SJCRH30 (cell line): ENCODE results near the gene GBA2. TPM values are rescaled to one million over a fixed set of nuclear protein-coding genes. Genes with fewer than 3 reads are reported as not detected.

Experiments used
- DNase-seq, 2 experiments: peaks; one replicate each; pipeline ENCODE4 v3.0.0-alpha.2; 2015 to 2020
- H3K27ac ChIP-seq: fragments of 250-450 bp; sonication (Bioruptor Pico); 2 replicates; pipeline ENCODE4 v1.5.1; 2020; ENCODE audit warnings: mild to moderate bottlenecking, moderate library complexity
- H3K27me3 ChIP-seq: fragments of 250-450 bp; sonication (Bioruptor Pico); 2 replicates; pipeline ENCODE4 v1.5.1; 2020; ENCODE audit warnings: mild to moderate bottlenecking, moderate library complexity
- H3K36me3 ChIP-seq: fragments of 250-450 bp; sonication (Bioruptor Pico); 2 replicates; pipeline ENCODE4 v1.5.1; 2020; ENCODE audit warnings: mild to moderate bottlenecking, moderate library complexity
- H3K4me1 ChIP-seq: fragments of 250-450 bp; sonication (Bioruptor Pico); 2 replicates; pipeline ENCODE4 v1.5.1; 2020; ENCODE audit warnings: mild to moderate bottlenecking, moderate library complexity
- H3K4me3 ChIP-seq: fragments of 250-450 bp; sonication (Bioruptor Pico); 2 replicates; pipeline ENCODE4 v1.5.1; 2020; ENCODE audit warnings: mild to moderate bottlenecking, moderate library complexity
- H3K9me3 ChIP-seq: fragments of 250-450 bp; sonication (Bioruptor Pico); replicated peaks from 2 replicates; pipeline ENCODE4 v1.5.1; 2020; ENCODE audit warnings: mild to moderate bottlenecking, moderate library complexity
- total RNA-seq: library from RNA; depleted of rRNA; stranded (reverse); fragments of >200 nt; shearing (Covaris generic); gene quantifications from 2 replicates; pipeline ENCODE4 v1.2.3, GENCODE V29; 2014; rRNA removed

The GBA2 gene
- total RNA-seq: 34.4 and 37.1 TPM in 2 replicates

DNA sequence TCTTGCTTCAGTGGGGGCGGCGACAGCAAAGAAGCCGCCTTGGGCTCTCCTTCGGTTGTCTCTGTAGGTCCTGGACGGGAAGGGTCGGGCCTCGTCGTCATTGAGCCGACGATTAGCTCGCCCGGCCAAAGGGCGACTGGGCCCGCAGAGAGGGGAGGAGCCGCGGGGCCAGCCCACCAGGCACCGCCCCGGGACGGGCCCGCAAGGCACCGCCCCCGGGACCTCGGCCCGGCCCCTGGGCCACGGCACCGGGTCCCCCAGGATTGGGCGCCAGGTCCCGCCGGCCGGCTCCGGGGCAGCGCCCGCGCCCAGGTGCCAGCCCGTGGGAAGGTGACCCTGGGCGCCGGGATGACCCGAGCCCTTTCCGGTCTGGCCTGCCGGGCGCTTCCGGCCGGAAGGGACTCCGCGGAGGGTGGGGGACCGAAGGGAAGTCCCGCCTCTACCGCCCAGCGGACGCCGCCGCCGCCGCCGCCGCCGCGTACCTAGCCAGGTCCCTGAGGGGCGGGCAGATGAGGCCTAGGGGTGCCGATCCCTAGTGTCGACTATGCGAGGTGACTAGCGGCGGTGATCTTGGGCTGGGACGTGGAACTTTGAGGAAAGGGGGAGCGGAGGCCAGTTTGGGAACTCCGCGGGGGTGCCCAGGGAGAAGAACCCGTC, at the start of gene GBA2, which contains the start of gene RGP1:
Gene GBA2 (minus strand): TSS at position 371 of the 657 bp plus-strand sequence. CDS start 524 bp downstream, outside the sequence.
Gene RGP1 (plus strand): TSS at position 430 of the 657 bp plus-strand sequence. CDS start 469 bp downstream, outside the sequence.
- DNase-seq: peak; percentile 74 to 75
- H3K27me3 ChIP-seq: no peaks in the 10 kb centered on the region
- H3K4me3 ChIP-seq: peak within 1 kb of the TSS; percentile 71
- H3K27ac ChIP-seq: peak within 1 kb of the TSS; percentile 29; the same call in 1 of the 2 replicates
- H3K36me3 ChIP-seq: peaks cover 17% of the 10 kb centered on the region
- peaks cover 11% of the 10 kb centered on the region; the same call in 1 of the 2 replicates for H3K4me1 ChIP-seq
- no peaks in the 10 kb centered on the region for H3K9me3 ChIP-seq

DNA sequence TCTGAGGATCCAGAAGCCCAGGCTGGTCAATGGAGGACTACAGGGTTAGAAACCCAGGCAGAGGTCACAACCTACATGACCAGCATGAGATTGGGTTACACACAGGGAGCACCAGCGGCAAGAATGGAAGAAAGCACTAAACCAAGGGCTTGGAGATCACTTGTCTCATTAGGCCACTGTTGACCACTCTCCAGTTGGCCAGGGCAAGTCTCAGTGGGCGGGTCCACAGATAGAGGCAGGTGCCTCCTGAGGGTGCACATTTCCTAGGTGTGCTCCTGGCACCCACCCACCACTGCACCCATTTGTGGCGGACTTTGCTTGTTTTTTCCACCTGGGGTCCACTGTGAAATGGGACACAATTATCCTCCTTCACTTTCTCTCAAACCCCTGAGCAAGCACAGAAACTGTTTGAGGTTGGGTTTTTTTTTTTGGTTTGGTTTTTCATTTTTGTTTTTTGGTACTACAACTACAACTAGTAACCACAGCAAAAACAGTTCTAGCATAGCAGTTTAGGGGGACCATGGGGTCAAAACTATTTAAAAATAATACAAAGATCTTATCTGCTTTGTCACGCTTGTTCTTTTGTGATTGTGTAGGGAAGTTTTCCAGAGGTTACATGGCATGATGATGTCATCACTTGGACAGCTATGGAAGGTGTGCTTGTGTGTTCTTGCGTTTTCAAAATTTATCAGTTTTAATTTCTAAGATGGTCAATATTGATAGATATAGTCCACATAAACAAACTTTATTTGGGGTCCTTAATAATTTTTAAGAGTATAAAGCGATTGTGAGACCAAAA, 48.5 kb upstream of the GBA2 start:
- no peaks in the 10 kb centered on the region for H3K9me3 ChIP-seq
- no peak for DNase-seq
- no peaks in the 10 kb centered on the region for H3K36me3 ChIP-seq
- no peak overlapping the region for H3K4me3 ChIP-seq
- no peak overlapping the region for H3K27ac ChIP-seq
- no peaks in the 10 kb centered on the region for H3K27me3 ChIP-seq
- peaks cover 10% of the 10 kb centered on the region; the same call in 1 of the 2 replicates for H3K4me1 ChIP-seq

DNA sequence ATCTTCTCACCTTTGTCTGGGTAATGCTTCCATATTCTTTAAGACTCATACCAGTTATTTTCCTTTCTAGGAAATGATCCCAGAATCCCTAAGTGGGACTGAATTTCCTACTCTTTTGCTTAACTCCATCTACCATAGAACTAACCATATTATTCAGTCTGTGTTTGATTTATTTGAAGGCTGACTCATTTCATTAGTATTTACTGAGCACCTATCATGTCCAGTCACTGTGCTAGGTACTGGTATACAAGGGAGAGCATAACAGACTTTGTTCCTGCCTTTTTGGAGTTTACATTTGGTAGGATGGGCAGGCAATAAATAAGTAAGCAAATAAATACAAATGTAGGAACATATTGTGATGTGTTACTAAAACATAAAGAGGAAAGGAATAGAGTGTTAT, 46.7 kb upstream of the GBA2 start:
- H3K9me3 ChIP-seq: no peaks in the 10 kb centered on the region
- H3K27me3 ChIP-seq: no peaks in the 10 kb centered on the region
- no peak overlapping the region for H3K4me3 ChIP-seq
- H3K4me1 ChIP-seq: peaks cover 10% of the 10 kb centered on the region; the same call in 1 of the 2 replicates
- DNase-seq: no peak
- H3K27ac ChIP-seq: no peak overlapping the region
- no peaks in the 10 kb centered on the region for H3K36me3 ChIP-seq

GRCh38 chr9:35793461-35793860, 44.4 kb upstream of the GBA2 start:
- H3K27ac ChIP-seq: no peak overlapping the region
- H3K4me1 ChIP-seq: peaks cover 10% of the 10 kb centered on the region; the same call in 1 of the 2 replicates
- no peaks in the 10 kb centered on the region for H3K9me3 ChIP-seq
- DNase-seq: no peak
- no peaks in the 10 kb centered on the region for H3K36me3 ChIP-seq
- no peak overlapping the region for H3K4me3 ChIP-seq
- H3K27me3 ChIP-seq: no peaks in the 10 kb centered on the region

GRCh38 chr9:35792826-35793225, 43.8 kb upstream of the GBA2 start:
- Histone ChIP-seq H3K27me3 (no peaks in the 10 kb centered on the region), H3K4me3 (no peak overlapping the region), H3K4me1 (peaks cover 6% of the 10 kb centered on the region; the same call in 1 of the 2 replicates), H3K27ac (no peak overlapping the region), H3K9me3 (no peaks in the 10 kb centered on the region), H3K36me3 (no peaks in the 10 kb centered on the region)
- DNase-seq: no peak

GRCh38 chr9:35792024-35792813, 43.2 kb upstream of the GBA2 start:
- Histone ChIP-seq H3K36me3 (no peaks in the 10 kb centered on the region), H3K27me3 (no peaks in the 10 kb centered on the region), H3K4me3 (no peak overlapping the region), H3K27ac (no peak overlapping the region), H3K4me1 (peaks cover 4% of the 10 kb centered on the region; the same call in 1 of the 2 replicates), H3K9me3 (no peaks in the 10 kb centered on the region)
- DNase-seq: no peak

- no peak for DNase-seq
- Histone ChIP-seq H3K4me1 (peaks cover 4% of the 10 kb centered on the region; the same call in 1 of the 2 replicates), H3K36me3 (no peaks in the 10 kb centered on the region), H3K4me3 (no peak within 1 kb of the TSS), H3K9me3 (no peaks in the 10 kb centered on the region), H3K27me3 (no peaks in the 10 kb centered on the region), H3K27ac (no peak within 1 kb of the TSS)
These were observed 42.4 kb upstream of the GBA2 start, which contains the start of gene NPR2 for GRCh38 chr9:35791297-35791921. Gene NPR2, plus strand, starts transcription at chr9:35791591. Its CDS starts 818 bp downstream, at chr9:35792409.

GRCh38 chr9:35790385-35791296, 41.6 kb upstream of the GBA2 start:
- DNase-seq: peak; percentile 66 to 83
- Histone ChIP-seq H3K4me3 (no peak overlapping the region), H3K27ac (no peak overlapping the region)

DNA sequence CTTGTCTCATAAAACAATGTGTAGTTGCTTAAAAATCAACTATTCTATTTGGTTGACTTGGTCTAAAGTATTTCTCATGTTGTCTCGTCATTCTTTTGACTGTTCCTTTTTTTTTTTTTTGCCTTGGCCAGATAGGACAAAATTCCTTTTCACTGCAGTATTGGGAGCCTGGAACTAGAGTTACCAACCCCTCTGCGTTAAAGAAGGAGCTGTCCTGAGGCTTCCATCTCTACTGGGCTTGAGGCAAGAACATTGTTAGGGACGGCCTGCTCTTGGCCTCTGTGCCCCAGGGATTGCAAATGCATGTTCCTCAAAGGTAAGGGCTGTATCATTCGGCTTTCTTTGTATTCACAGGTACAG, 41.0 kb upstream of the GBA2 start:
- H3K27me3 ChIP-seq: no peaks in the 10 kb centered on the region
- no peaks in the 10 kb centered on the region for H3K9me3 ChIP-seq
- H3K36me3 ChIP-seq: no peaks in the 10 kb centered on the region
- no peak for DNase-seq
- no peak overlapping the region for H3K27ac ChIP-seq
- H3K4me1 ChIP-seq: peaks cover 4% of the 10 kb centered on the region; the same call in 1 of the 2 replicates
- H3K4me3 ChIP-seq: no peak overlapping the region

More at GRCh38 chr9:35790385-35791296, 41.6 kb upstream of the GBA2 start:
- no peaks in the 10 kb centered on the region for H3K9me3 ChIP-seq
- H3K27me3 ChIP-seq: no peaks in the 10 kb centered on the region
- H3K4me1 ChIP-seq: peaks cover 4% of the 10 kb centered on the region; the same call in 1 of the 2 replicates
- H3K36me3 ChIP-seq: no peaks in the 10 kb centered on the region

DNA sequence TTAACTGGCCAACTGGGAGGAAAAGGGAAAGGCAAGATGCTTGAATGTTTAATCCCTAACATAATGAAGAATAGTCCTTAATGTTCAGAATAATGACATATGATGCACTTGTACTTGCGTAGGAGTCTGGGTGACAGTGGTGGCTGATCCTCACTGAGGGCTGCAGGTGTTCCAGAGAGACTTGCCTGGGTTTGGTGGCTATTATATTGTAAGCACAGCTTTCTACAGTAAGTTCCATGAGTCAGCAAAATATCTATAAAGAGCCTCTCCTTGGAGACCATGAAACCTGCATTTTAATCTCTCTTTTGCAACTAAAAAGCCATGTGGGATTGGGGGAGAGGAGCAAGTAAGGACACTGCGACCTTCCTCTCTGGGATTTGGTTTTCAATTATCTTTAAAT, 40.5 kb upstream of the GBA2 start:
- no peak overlapping the region for H3K27ac ChIP-seq

GRCh38 chr9:35783418-35783817, 34.4 kb upstream of the GBA2 start:
- no peak for DNase-seq
- no peaks in the 10 kb centered on the region for H3K27me3 ChIP-seq
- H3K4me1 ChIP-seq: no peaks in the 10 kb centered on the region
- H3K27ac ChIP-seq: no peak overlapping the region
- H3K9me3 ChIP-seq: no peaks in the 10 kb centered on the region
- no peak overlapping the region for H3K4me3 ChIP-seq
- no peaks in the 10 kb centered on the region for H3K36me3 ChIP-seq

More for the DNA sequence above, 40.5 kb upstream of the GBA2 start:
- no peaks in the 10 kb centered on the region for H3K27me3 ChIP-seq
- peaks cover 4% of the 10 kb centered on the region; the same call in 1 of the 2 replicates for H3K4me1 ChIP-seq
- no peaks in the 10 kb centered on the region for H3K9me3 ChIP-seq
- no peaks in the 10 kb centered on the region for H3K36me3 ChIP-seq
- H3K4me3 ChIP-seq: no peak overlapping the region
- DNase-seq: no peak

- H3K4me3 ChIP-seq: no peak overlapping the region
- DNase-seq: no peak
- no peaks in the 10 kb centered on the region for H3K27me3 ChIP-seq
- H3K4me1 ChIP-seq: no peaks in the 10 kb centered on the region; the same call in 1 of the 2 replicates
- H3K9me3 ChIP-seq: no peaks in the 10 kb centered on the region
- H3K27ac ChIP-seq: no peak overlapping the region
- H3K36me3 ChIP-seq: no peaks in the 10 kb centered on the region
These were observed 32.0 kb upstream of the GBA2 start for GRCh38 chr9:35781066-35781465.

DNA sequence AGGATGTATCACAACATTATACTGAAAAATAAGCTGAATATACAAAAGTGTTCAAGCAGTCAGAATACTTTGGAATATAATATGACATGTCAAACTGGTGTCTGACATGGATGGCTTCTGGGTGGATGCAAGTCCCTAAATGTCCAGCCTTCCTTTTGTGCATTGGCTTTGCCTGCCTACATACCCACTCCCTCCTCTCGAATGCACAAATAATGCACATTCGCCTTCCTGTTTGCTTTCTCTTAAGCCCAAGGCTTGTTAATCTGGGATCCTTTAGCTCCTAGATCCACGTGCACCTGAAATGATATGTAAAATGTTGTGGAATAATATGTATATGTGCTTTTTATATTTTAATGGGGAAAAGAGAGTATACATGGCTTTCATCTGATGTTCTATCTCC, 29.5 kb upstream of the GBA2 start:
- Histone ChIP-seq H3K27me3 (no peaks in the 10 kb centered on the region), H3K36me3 (no peaks in the 10 kb centered on the region), H3K4me1 (no peaks in the 10 kb centered on the region; the same call in 1 of the 2 replicates), H3K4me3 (no peak overlapping the region), H3K27ac (no peak overlapping the region), H3K9me3 (no peaks in the 10 kb centered on the region)
- no peak for DNase-seq
